GM18507 (cell line): ENCODE results near the gene TUFT1.
"Not testable (repeated sequence)": the region's sequence is repeated elsewhere in the genome, so short reads cannot be mapped to it uniquely, and the experiment has no call there.

Experiments
- DNase-seq: peaks from one replicate; pipeline ENCODE4 v3.0.0; 2011; ENCODE audit warnings: low read depth; ENCODE audit not compliant: insufficient read length; ENCODE audit errors: extremely low spot score
- FAIRE-seq: peaks from 2 replicates; lab custom pipeline; 2011; peaks lifted over from hg19 to GRCh38; lab: Jason Lieb, UNC

Gene TUFT1

DNA sequence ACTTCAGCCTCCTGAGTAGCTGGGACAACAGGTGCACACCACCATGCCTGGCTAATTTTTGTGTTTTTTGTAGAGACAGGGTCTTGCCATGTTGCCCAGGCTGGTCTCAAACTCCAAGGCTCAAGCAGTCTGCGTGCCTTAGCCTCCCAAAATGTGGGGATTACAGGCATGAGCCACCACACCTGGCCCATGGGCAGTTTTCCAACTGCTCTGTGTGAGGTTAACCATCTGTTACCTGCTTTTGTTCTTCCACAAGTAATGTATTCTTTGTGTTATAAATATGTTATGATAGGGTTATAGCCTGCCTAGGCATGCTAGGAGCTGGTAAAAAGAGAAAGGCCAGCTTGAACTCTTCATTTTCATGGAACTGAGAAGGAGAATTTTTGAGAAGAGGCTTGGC, 30.7 kb downstream of the TUFT1 start:
- no peak for DNase-seq
- FAIRE-seq, result no peak

DNA sequence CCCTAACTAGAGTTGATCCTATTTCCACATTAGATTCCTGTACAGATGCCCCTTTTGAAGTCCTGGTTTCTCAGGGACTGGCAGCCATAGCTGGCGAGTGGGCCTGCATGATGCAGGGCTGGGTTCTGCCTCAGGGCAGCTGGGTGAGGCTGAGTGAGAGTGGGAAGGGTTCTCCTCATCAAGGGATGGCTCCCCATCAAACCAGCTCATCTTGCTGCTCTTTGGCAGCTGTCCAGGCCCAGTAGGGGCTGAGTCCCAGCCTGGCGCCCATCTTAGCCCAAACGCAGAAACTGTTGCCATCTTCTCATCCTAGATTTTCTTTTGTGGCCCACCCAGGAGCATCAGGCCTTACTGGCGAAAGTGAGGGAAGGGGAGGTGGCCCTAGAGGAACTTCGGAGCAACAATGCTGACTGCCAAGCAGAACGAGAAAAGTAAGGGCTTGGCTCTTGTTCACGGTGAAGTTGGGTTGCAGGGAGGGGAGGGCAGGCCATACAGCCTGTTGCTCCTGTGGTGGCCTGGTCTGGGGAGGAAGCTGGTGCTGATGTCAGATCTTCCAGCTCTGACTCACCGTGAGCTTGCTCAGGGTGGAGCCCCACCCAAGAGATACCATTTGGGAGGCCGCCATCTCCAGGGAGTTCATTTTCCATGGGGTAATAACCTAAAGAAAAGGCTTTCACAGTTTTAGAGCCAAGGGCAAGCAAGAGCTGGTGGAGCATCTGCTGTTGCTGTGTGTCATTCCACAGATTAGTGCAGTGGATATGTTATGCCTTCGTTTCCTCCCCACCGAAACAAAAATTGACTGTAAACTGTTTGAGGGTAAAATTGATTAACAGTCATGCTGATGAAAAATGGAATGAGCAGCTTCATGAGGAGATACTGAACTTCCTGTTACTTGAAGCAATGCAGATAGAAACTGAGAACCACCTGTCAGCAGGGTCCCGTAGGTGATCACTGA, 34.7 kb downstream of the TUFT1 start:
- DNase-seq (no peak), FAIRE-seq (no peak)

DNA sequence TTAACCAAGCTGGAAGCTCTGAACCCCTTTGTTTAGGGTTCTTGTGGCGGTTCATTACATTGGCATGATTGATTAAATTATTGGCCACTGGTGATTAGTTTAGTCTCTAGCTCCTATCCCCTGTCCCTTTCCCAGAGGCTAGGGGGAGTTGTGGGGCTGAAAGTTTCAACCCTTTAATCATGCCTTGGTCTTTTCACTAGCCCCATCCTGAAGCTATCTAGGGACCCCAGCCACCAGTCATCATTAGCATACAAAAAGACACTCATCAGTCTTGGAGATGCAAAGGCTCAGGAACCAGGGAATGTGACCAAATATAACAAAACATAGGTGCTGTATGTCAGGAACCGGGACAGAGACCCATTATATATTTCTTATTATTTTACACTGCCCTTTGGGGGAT, 37.1 kb downstream of the TUFT1 start:
- DNase-seq (no peak), FAIRE-seq (no peak)

DNA sequence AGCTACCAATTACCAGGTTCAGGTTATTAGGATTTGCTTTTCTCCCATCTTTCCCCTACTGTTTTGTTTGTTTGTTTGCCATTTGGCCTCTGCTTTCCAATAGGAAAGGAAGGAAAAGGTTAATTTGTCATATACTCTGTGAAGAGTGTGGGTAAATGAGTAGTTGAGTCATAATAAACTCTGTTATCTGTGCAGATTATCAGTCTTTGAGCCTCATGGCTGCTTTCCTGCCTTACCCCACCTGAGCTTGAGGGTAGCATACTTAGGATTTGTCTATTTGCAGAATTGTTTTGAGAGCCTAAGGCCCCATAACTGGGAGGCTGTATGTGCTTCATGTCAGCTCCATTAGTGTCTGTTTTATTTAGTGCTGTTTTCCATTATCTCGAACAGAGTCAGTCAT, 38.8 kb downstream of the TUFT1 start:
- FAIRE-seq (no peak), DNase-seq (no peak)

DNA sequence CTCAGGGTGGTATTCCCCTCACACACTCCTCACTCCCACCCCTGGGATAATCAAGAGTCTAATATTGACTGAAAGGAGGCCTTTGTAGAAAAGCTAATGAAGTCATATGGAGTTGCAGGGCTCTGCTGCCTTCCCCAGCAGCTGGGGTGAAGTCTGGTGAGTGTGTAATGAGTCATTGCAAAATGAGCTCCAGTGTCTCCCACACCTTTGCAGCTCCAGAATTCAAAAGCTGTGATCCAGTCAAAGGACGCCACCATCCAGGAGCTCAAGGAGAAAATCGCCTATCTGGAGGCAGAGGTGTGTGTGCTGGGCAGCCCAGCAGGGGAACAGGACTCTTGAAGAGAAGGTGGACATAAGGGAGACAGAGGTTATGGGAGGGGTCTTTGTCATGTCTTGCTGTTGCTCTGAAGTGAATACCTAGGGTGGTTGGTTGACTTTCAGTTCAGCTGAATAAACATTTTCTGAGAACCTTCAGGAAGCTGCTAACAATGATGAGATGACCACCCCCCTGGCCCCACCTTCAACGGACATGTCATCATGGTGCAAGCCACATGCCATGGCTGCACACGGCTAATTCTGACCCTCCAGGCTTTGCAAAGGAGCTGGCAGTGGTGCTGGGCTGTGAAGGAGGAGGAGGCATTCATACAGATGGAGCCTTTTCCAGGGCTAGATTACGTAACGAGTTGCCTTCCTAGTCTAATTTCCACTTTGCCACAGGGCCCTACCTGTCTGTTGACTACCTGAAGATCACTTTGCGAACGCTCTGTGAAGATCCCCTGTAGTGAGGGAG, 39.5 kb downstream of the TUFT1 start:
- FAIRE-seq (no peak), DNase-seq (no peak)

DNA sequence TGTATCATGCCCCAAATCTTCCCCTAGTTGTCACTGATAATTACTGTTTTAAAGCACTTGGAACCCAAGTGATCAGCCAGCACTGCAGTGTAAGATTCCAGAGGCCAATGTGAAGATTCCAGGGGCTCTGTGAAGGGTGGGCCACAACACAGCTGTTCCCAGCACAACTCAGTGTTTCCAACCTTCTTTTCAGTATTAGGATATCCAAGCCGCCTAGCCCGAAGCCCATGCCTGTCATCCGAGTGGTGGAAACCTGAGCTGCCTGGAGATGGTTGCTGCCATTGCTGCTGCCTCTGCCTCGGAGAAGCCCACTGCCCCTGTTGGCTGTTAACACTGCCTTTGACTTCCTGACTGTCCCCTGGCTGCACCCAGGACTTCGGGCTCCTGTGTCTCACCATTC, 41.3 kb downstream of the TUFT1 start:
- no peak for FAIRE-seq
- DNase-seq, result no peak

DNA sequence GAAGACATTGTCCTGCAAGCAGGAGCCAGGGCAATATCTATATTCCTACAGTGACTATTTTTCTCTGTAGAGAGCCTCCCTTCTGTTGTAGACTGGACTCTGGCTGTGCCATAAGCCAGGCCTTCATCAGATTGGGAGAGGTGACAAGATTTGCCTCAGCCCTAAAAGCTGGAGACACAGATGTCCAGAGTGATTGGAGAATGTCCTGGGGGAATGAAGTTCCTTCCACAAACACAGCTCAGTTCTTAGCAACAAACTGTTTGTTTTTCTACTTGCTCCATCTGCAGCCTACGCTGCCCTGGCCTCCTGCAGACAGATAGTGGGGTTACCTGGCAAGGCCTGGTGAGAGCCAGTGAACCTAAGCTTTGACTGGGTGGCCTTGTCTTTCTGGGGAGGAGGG, 41.8 kb downstream of the TUFT1 start:
- no peak for DNase-seq
- FAIRE-seq, result no peak

DNA sequence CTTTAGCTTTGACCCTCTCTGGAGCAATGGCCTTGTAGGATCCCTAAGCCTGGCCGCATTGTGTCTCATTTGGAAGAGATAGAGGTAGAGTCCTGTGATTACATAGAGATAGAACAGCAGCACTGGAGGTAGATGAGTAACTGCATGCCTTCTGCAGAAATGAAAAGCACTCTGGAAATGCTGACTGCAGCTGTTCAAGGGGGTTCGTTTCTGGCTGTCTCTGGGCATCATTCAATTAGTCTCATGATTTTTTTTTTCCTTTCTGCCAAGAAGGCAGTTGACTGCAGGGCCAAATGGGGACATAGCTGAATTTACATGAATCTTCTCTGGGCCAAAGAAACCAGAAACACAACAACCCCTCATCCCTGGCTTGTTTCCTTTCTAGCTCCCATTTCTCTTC, 43.7 kb downstream of the TUFT1 start:
- DNase-seq (no peak), FAIRE-seq (no peak)

DNA sequence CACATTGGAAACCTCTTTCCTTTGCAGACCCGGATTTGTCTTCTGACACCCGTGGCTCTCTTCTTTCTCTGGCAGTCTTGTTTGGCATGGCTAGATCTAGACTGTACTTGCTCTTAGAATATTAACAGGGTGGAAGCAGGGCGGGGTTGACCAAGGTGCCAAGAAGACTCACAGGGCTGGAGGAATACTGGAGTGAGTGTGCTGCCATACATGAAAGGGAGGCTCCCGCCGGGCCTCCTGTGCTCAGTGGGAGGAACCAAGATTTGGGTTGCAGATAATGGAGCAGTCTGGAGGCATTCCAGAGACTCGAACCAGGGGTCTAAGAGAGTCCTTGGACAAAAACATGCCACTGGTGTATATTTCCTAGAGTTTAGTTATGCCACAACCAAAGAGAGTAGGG, 44.2 kb downstream of the TUFT1 start:
- FAIRE-seq, result no peak

DNA sequence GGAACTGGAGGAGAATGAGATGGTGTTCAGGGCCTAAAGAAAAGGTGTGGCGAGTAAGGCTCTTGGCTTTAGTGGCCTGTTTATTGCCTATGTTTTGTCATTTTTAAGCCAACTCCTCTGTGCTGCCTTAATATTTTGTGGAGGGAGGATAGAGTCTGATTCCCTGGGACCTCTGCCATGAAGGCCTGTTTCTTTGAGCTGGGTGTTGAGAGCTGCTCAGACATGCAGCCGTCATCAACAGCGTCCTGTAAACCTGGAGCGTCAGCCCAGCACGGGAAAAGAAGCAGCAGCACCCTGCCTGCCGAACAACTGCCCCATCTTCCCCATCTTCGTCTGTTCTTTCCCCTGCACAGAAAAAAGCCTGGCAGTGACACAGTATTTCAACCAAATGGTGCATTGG, 44.7 kb downstream of the TUFT1 start:
- FAIRE-seq (no peak), DNase-seq (no peak)

More for the DNA sequence above, 44.2 kb downstream of the TUFT1 start:
- no peak for DNase-seq

DNA sequence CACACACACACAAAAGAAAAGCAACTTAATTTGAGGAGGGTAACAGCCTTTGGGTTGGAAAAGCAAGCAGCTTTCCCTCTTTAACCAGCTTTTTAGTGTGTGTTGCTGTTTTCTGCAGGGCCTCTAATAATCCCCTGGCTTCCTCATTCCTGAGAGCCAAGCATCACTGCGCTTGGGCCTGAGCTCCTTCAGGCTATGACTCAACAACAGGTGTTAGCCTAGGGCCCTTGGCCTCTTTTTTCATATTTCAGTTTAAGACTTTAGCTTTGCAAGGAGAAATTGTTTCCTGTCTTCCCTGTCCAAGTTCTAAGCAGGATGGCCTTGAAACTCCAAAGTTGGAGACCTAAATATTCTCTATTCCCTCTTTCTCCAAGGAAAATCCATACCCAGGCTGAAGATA, 45.5 kb downstream of the TUFT1 start:
- DNase-seq, result no peak
- FAIRE-seq, result no peak

DNA sequence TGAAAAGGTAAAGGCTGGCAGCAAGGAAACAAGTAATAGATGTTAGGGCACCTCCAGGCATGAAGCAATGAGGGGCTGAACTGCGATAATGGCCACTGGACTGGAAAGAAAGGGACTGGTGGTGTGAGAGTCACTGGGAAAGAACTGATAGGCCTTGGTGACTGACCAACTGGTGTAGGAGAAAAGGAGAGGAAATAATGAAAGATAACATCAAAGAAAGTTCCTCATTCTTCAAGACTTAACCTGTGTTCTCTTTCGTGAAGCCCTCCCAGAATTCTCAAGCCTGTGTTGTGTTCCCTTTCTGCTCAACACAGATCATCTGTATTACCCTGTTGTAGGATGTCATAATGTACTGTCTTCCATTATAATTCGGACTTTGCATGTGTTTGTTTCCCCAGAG, 50.9 kb downstream of the TUFT1 start:
- DNase-seq (no peak), FAIRE-seq (no peak)

DNA sequence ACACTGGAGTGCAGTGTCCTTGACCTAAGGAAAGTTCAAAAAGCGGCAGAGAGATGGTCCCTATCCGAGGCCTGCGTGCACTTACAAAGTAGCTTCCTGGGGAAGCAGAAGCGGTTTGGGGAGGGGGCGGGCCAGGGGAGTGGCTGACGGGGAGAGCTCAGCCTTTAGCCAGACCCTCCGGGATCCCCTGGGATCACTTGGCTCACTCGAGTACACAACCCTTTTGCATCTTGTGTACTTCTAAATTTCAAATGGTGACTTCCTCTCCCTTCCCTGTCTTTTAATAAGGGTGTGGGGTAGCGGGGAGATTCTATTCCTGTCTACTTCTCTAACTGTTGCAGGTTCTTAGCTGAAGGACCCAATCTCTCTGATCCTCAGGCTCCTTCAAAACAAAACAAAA, 53.6 kb downstream of the TUFT1 start:
- FAIRE-seq (no peak), DNase-seq (no peak)

DNA sequence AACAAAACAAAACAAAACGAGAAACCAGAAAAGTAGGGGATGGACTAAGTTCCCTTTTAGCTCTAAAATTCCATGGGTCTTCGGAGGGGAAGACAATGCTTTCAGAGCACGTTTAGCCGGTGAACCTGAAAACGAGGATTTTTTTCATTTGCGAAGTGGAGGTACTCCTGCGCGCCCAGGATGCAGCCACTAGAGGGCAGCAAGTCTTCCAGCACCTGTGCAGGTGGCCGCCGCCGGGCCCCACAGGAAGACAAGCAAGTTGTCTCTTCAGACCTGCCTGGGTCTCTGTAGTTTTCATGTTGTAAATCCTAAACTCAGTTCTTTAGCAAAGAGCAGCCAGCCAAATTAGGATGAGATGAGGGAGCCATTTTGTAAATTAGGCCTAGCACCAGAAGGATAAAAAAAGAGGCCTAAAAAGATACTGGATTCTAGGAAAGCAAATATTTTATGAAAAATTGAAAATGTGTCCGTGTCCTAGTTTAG, 54.1 kb downstream of the TUFT1 start:
- DNase-seq (peak; percentile 72), FAIRE-seq (peak; percentile 76)

DNA sequence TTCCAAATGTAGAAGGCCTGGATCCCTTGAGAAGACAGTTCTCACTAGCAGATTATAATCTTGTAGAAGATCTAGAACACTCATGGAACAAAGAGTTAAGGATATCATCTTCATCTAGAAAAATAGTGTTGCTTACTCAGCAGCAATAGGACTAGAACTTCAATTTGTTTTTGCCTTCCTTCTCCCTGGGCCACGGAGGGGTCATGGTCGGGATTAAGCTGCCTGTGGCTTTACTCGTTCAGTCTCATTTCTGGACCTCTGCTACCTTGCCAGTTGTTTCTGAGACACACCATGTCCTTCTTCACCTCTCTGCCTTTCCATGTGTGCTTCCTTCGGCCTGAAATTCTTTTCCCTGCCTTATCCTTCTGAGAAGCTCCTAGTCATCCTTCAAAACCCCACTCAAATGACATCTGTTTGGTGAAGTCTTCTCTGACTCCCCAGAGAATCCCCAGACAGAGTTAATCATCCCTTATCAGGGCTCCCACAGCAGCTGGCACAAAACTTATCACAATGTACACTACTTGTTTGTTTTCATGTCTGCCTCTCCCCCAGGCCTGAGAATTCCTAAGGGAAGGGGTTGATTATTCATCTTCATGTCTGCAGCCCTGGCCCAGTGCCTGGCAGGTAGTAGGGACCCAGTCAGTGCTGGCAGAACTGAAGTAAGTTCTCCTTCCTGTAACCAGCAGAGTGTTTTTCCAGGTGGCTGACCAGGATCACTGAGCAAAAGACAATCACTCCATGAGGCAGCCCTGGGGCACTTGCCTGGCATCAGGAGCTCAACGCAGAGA, 56.3 kb downstream of the TUFT1 start:
- no peak for FAIRE-seq
- no peak for DNase-seq

DNA sequence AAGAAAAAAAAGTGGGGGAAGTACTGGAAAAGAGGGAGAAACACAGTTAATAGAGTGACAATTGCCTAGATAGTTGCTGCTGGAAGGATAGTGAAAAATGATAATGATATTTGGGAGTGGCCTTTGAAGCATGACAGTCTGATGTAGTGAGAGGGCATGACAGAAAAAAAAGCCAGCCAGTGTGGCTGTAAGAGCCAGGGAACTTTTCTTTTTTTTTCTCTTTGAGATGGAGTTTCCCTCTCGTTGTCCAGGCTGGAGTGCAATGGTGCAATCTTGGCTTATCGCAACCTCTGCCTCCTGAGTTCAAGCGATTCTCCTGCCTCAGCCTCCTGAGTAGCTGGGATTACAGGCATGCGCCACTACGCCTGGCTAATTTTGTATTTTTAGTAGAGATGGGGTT, 62.4 kb downstream of the TUFT1 start:
- not testable (repeated sequence) for DNase-seq, FAIRE-seq

DNA sequence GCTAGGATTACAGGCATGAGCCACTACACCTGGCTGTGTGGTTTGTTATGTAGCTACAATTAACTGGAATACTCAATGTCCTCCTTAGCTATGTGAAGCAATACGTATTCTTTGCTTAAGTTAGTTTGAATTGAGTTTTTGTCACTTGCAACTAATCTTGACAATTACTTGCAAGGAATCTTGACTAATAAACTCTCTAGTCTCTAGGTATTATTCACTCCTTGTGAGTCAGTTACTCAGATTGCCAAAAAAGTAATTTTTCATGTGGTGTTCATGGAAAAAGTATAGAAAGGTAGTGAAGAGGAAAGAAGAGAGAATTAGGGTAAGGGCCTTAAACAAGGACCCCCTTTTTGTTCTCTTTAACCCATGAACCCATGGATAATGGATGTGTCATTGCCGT, 64.2 kb downstream of the TUFT1 start:
- FAIRE-seq, result no peak

DNA sequence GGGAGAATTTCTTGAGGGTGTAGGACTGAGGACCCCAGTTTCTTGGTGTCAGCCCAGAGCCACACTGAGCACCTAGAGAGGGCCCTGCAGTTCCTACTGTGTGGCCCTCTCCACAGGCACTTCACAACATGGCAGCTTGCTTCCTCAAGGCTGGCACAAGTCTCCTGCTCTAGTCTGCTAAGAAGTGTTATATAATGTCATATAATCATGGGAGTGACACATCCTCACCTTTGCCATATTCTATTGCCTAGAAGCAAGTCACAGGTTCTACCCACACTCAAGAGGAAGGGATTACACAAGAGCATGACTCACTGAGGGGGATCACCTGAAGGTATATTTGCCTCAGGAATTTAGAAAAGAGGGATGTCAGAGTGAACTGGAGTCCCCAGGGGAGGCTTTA, 66.3 kb downstream of the TUFT1 start:
- FAIRE-seq (no peak), DNase-seq (no peak)

More for the DNA sequence above, 64.2 kb downstream of the TUFT1 start:
- no peak for DNase-seq

DNA sequence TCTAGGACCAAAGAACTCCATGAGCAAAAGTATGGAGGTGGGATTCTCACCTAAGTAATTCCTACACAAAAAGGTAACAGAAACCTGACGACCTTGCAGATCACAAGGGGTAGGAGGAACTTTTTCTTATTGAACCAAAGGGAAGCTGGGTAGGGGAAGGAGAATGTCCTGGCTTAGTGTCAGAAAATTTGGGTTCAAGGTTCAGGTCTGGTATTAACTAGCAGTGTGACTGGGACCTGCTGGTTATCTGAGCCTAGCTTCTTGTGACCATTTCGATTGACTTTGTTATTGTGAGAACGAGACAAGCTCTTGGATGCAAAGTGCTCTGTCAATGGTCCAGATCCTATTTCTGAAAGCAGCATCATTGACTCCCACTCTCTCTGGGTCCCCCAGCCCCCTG, 66.7 kb downstream of the TUFT1 start:
- FAIRE-seq, result no peak
- DNase-seq, result no peak

DNA sequence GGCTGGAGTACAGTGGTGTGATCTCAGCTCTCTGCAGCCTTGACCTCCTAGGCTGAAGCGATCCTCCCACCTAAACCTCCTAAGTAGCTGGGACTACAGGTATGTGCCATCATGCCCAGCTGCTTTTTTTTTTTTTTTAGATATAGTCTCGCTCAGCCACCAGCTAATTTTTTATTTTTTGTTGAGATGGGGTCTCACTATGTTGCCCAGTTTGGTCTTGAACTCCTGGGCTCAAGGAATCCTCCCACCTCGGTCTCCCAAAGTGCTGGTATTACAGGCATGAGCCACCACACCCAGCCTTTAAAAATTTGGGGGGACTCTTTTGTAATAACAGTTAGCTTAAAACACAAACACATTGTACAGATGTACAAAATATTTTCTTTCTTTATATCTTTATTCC, 70.0 kb downstream of the TUFT1 start:
- FAIRE-seq (no peak), DNase-seq (no peak)
